ENCODE measurements around the gene FAM234A.
"Not testable (repeated sequence)": the region's sequence is repeated elsewhere in the genome, so short reads cannot be mapped to it uniquely, and the experiment has no call there.

Gene FAM234A, protein sequence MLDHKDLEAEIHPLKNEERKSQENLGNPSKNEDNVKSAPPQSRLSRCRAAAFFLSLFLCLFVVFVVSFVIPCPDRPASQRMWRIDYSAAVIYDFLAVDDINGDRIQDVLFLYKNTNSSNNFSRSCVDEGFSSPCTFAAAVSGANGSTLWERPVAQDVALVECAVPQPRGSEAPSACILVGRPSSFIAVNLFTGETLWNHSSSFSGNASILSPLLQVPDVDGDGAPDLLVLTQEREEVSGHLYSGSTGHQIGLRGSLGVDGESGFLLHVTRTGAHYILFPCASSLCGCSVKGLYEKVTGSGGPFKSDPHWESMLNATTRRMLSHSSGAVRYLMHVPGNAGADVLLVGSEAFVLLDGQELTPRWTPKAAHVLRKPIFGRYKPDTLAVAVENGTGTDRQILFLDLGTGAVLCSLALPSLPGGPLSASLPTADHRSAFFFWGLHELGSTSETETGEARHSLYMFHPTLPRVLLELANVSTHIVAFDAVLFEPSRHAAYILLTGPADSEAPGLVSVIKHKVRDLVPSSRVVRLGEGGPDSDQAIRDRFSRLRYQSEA

DNA sequence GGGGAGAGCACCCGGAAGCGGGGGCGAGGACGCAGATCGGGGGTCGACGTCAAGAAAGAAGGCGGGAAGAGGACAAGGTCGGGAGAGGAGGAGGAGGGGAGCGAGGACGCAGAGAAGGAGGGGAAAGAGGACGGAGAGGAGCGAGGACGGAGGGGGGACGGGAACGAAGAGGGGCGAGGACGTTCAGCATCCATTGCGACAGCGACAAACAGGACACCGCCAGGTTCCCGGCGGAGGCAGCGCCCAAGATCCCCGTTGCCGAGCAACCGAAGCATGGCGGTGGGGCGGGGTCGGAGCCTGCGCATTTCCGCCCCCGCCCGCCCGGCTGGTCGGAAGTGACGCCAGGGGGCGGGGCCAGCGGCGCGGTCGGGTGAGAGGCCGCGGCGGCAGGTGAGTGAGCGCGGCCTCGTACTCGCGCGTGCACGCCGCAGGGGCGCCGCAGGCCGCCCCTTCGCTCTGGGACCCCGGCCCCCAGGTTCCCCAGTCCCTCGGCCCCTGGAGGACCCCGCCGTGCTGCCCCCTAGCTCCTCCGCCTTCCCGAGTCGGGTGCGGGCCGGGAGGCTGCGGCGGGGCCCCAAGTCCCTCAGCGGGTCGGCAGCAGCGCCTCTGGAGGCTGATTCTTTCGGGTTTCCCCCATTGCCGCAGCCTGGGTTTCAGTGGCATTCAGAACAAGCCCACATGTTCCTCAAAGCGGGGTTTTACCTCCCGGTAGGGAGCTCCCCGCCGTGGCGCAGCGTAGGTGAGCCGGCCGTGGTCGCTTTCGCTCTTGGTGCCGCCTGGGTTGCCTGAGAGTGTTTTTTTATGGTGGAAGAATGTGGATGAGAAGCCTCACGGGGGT, at the start of gene FAM234A:
Gene FAM234A (plus strand): TSS at position 354 of the 838 bp plus-strand sequence. CDS start 19,593 bp downstream, outside the sequence.
- DNase-seq: peak; percentile 89

DNA sequence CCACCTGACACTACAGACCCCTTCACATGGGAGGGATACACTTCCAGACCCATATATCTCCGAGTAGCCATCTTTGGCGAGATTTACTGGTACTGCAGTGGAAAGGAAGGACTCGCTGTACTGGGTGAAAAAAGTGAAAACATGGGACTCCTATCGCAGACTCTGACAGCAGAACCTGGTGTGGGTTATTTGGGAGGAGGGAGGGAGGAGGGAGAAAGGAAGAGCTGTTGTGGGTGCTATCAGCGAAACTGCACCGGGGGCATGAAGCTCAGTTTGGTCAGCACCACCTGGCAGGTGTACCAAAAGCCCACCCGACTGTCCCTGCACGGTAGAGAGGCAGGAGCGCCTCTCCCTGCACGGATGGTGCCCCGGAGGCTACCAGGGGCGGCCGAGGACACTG, 49.4 kb upstream of the FAM234A start:
- DNase-seq: no peak

DNA sequence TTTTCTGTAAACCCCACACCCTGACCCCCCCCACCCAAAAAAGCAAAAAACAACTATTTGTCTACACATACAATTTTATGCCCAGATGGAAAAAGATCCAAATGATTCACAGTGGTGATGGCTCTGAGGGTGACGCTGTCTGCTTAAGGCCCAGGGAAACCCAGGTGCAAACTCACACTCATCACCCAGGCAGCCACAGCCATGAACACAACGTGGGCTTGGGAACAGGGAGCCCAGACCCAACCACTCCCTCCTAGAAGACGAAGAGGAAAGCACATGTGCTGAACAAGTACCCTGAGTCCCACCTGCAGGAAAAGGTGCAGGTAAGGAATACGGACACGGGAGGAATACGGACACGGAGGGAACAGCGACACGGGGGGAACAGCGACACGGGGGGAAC, 48.9 kb upstream of the FAM234A start:
- no peak for DNase-seq

DNA sequence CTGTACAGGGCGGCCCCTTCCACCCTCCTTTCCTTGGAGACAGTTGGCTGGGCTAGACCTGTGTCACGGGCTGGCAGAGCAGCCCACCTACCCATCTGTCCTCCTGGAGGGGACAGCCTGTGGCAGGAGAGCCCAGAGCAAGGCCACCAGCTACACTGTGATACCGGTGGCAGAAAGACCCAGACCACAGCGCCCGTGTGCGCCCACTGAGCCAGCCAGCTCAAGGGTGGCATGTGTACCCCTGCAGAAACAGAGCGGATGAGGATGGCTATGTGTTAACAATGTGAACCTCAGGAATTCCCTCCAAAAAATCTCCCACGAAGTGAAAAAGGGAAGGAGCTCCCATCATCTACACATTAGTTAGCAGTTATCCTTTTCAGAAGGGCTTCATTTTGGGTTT, 47.3 kb upstream of the FAM234A start:
- DNase-seq: no peak

DNA sequence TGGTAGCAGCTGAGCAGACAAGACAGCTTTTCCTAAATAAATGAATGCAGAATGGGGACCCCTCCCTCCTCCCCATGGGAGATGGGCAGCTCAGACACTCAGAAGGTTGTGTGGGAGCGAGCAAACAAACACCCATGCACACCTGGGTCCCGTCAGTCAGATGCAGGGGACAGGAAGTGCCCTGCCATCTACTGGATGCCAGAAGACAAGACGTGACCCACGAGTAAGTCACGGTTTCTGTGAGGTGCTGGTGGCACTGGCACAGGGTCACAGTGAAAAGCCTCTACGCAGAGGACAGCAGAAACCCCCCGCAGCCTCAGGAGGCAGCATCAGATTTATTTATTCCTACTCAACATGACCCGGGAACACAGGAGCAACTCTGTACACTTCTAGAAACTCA, 45.9 kb upstream of the FAM234A start:
- no peak for DNase-seq

DNA sequence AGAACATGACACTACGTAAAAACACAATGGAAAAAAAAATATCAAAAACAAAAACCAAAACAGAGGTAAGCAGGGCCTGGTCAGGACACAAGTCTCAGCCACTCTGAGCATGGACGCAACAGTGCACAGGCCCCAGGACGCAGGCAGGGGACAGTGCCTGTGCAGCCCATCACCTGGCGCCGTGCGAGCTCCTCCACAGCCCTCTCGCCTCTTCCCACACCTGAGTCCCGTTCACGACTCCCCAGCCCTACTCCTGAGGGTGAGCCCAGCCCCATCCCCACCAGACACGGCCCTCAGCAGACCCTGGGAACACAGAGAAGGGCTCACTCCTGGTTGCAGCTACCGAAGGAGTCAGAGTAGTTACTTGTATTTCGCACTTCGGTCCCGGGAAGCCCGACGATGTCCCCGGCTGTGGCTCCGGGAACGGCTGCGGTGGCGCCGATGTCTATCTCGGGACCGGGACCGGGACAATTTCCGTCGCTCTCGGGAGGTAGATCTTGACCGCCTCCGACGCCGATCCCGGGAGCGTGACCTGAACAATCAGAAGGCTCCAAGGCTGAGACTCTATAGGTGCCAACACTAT, 44.9 kb upstream of the FAM234A start:
- no peak for DNase-seq

DNA sequence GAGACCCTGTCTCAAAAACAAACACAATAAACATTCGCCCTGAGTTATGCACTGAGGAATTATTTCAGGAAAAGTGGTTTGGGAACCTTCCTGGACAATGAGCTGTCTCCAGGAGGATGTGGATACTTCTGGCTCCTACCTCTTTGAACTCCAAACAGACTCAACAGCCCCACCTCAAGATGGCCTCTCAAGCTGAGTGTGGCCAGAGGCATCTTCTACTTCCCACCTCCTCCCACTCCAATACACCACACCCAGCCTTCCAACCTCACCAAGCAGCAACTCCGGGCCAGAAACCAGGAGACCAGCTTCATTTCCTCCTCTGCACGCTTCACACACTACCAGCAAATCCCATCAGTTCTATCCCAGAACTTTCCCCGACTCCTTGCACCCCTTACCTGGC, 42.8 kb upstream of the FAM234A start:
- no peak for DNase-seq

DNA sequence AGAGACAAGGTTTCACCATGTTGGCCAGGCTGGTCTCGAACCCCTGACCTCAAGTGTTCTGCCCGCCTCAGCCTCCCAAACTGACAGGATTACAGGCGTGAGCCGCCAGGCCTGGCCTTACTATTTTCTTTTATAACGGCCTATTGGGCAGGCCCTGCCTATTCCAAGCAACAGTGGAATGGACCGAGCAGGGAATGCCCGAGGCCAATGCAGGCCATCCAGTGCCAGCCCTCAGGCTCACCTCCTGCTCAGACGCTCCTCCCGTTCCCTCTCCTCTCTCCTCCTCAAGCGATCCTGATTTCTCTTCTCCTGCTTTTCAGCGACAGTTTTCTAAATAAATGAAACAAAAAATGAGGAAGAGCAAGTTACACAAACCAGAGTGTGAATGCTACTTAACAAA, 41.9 kb upstream of the FAM234A start:
- no peak for DNase-seq

DNA sequence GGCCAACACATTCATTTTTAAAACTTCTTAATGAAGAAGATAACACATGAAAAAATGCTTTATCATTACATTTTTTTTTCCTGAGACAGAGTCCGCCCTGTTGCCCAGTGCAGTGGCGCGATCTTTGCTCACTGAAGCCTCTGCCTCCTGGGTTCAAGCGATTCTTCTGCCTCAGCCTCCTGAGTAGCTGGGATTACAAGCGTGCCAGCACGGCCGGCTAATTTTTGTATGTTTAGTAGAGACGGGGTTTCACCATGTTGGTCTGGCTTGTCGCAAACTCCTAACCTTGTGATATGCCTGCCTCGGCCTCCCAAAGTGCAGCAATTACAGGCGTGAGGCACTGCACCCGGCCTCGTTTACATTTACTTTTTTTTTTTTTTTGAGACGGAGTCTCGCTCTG, 41.2 kb upstream of the FAM234A start:
- no peak for DNase-seq

DNA sequence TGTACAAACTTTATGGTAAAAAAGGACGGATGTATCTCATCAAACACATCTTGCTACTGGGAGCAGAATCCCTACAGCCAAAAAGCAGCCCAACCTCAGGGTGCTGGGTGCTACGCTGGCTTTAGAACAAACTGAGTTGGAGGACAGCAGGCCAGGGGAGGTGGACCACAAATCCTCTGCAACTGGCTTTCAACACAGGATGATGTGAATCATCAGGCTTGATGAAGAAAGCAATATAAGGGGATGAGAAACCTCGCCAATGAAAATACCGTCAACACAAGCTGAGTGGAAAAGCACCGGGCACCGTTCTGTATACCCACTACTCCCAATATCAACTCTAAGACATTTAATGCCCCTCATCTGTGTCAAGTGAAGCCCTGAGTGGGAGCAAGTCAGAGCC, 40.1 kb upstream of the FAM234A start:
- DNase-seq: no peak

DNA sequence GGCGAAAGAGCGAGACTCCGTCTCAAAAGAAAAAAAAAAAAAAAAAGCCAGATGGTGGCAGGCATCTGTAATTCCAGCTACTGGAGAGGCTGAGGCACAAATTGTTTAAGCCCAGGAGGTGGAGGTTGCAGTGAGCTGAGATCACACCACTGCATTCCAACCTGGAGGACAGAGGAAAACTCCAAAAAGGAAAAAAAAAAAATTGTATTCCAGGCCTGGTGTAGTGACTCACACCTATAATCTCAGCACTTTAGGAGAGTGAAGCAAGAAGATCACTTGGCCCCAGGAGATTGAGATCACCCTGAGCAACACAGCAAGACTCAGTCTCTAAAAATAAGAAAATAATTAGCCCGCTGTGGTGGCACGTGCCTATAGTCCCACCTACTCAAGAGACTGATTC, 34.2 kb upstream of the FAM234A start:
- DNase-seq: no peak

DNA sequence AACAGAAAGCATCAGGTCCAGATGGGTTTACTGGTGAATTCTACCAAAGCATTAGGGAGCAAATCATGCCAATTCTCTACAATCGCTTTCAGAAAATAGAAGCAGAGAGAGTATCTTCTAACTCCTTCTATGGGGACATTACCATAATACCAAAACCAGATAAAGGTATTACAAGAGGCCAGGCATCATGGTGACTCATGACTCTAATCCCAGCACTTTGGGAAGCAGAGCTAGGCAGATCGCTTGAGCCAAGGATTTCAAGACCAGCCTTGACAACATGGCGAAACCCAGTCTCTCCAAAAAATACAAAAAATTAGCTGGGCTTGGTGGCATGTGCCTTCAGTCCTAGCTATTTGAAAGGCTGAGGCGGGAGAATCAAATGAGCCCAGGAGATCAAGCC, 31.4 kb upstream of the FAM234A start:
- no peak for DNase-seq

DNA sequence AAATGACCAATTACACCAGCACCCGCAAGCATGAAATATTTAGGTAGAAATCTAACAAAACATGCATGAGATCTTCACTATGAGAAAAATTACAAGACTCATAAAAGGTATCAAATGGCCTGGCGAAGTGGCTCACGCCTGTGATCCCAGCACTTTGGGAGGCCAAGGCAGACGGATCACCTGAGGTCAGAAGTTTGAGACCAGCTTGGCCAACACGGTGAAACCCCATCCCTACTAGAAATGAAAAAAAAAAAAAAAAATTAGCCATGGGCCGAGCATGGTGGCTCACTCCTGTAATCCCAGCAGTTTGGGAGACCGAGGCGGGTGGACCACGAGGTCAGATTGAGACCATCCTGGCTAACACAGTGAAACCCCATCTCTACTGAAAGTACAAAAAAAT, 30.6 kb upstream of the FAM234A start:
- not testable (repeated sequence) for DNase-seq

DNA sequence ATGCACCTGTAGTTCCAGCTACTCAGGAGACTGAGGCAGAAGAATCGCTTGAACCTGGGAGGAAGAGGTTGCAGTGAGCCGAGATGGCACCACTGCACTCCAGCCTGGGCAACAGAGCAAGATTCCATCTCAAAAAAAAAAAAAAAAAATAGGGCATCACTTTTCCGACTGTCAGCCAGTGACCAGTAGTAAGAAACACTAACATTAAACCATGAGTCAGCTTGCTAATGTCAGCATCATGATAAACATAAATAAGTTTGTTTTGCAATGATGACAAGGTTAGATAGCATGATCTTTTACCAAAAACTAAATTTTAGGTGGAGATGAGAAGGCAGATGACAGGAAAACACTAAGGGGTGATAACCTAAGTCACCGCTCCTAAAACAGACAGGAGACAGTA, 25.3 kb upstream of the FAM234A start:
- not testable (repeated sequence) for DNase-seq

DNA sequence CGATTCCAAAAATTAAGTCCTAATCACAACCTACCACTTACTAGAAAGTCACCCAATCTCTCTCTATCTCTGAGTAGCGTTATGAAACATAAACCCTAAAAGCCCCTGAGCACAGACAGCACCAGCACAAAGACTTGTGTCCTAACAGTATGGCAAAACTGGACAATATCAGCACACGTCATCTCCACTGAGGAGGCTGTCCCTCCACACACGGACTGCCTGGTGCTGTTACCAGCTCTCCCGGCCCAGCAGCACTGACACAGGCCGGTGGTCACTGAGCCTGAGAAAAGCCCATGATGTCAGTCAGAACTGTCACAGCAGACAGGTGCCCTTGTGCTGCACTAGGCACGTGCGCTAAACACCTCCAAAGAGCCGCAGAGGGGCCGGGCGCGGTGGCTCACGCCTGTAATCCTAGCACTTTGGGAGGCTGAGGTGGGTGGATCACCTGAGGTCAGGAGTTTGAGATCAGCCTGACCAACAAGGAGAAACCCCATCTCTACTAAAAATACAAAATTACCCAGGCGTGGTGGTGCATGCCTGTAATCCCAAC, 22.9 kb upstream of the FAM234A start:
- not testable (repeated sequence) for DNase-seq

DNA sequence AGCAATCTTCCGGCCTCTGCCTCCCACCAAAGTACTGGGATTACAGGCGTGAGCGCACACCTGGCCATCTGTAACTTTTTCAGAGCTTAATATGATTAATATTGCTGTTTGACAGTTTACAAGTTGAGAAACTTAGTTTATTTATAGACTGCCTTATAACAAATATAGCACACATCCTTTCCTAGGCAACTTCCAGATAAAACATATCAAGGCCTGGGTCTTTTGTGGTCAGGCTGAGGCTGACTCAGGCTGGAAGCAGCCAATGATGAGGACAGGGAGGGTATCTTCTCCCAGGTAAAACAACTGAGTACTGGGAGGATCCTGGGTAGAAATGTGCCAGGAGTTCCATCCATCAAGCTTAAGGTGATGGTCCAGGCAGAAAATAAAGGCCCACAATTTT, 21.6 kb upstream of the FAM234A start:
- DNase-seq: no peak

DNA sequence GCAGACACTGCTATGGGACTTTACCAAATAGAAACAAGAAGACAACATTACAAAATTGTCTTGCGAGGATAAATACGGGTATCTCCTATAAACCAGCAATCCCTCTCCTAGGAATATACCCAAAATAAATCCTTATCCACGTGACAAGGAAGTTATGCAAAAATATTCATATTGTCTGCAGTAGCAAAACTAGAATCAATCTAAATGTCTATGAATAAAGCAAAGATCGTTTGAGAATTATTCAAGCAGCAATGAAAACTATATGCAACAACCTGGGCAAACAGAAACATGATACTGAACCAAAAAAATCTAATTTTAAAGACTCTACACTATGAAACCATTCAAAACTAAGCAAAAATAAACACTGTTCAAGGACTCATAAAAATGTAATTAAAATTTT, 14.6 kb upstream of the FAM234A start:
- DNase-seq: no peak

DNA sequence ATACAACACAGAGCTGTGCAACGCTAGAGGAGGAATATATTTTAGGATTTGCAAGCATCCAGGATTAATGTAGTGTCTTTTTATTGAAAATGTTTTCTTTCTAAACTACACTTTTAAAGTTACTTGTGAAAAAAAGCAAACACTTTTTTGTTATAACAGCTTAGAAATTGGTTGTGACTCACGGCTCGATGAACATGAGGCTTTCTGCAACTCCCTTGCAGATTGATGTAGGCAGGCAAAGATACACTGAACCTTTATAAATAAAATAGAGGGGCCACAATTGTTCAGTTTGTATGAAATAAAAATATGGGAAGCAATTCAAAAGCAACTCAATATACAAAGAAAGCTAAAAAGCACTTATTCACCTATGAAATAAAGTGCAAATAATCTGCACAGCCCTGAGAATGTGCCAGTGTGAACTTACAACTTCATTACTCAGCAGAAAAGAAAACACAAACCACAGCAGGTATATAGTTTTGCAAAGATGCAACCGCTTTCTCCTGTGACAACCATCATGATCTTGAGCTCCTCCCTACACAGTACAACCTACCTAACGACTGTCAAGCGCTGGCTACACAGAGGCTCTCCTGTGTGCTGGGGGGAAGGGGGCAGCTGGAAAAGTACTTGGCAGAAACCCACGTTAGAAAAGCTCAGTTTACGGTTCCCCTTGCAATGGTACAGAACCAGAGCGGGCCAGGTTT, 6.3 kb upstream of the FAM234A start:
- no peak for DNase-seq

DNA sequence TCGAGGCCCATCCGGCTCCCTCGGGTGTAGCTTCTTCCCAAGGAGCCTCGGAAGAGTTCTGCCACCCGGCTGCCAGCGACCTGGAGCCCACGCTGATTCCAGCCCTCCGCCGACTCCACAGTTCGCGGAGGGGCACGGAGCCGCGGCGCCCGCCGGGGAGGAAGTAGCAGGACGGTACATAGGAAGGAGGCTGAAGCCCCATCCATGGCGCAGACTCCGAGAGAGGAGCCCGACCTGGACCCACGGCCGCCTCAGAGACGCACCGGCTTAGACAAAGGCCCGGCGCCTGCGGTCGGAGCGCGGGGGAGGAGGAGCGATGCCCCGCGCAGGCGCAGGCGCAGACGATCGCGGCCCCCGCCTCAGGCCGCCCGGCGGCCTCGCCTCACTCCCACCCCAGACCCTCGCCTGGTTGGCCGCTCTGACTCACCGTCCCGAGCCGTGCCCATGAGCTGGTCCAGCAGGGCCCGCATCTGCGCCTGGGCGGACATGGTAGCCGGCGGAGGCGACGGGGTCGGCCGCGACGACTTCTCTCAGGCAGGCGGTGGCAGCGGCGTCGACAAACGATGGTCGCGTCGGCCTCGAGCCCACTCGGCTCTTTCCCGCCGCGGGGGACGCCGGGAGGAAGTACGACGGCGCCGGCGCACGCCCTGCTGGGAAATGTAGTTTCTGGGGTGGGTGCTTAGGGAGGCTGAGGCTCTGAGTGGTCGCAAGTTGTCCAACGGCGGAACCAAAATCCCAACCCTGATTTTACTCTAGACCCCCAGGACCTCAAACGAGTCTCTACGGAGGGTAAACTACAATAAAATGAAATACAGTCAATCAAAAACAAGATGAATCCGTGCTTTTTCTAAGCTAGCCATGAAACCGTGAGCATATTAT, 5.5 kb upstream of the FAM234A start, which contains the start of gene LUC7L:
Gene LUC7L (minus strand): TSS at position 598 of the 879 bp plus-strand sequence. CDS start 110 bp downstream, at position 488.
- DNase-seq: peak; percentile 75

DNA sequence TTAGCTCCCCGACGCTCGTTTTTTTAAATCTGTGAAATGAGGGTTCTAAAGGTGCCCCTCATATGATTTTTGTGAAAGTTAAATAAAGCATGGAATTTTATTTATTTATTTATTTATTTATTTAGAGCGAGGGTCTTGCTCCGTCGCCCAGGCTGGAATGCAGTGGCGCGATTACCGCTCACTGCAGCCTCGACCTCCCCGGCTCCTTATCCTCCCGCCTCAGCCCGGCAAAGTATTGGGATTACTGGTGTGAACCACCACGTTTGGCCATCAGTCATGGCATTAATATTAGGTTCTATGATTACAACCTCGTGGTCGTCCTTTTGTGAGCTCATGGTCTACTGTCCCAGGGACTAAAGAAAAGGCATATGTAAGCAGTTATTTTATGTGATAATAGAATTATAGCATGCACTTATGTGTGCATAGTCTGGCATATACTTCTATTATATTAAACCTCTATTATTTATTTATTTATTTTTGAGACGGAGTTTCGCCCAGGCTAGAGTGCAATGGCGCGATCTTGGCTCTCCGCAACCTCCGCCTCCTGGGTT, 4.8 kb upstream of the FAM234A start:
- DNase-seq: no peak

DNA sequence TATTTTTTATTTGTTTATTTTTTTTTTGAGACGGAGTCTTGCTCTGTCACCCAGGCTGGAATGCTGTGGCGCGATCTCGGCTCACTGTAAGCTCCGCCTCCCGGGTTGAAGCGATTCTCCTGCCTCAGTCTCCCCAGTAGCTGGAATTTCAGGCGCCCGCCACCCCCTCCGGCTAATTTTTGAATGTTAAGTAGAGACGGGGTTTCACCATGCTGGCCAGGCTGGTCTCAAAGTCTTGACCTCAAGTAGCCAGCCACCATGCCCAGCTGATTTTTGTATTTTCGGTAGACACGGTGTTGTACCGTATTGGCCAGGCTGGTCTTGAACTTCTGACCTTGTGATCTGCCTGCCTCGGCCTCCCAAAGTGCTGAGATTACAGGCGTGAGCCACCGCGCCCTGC, 4.3 kb upstream of the FAM234A start:
- DNase-seq: not testable (repeated sequence)

Measured in MV-4-11 (cell line).